OCI-LY7 (cell line): ENCODE results near the gene PRKRA. TPM values are rescaled to one million over a fixed set of nuclear protein-coding genes. Genes with fewer than 3 reads are reported as not detected.

Source experiments
- BruUV-seq: library from RNA; stranded (reverse); fragments of 400-500 nt; replicated peaks from 2 replicates; lab custom pipeline; 2021; lab: Mats Ljungman, UMichigan
- CTCF ChIA-PET: fragments of 300-600 bp; sonication (Branson Sonifier 250); formaldehyde crosslinking; loops from one replicate; lab custom pipeline; 2022; ENCODE audit warnings: antibody characterized with exemption; ENCODE audit not compliant: unreplicated experiment; lab: Charles Lee
- POLR2A ChIA-PET: fragments of 300-600 bp; sonication (Branson Sonifier 250); formaldehyde crosslinking; loops from one replicate; lab custom pipeline; 2022; ENCODE audit warnings: antibody characterized with exemption; lab: Charles Lee
- DNase-seq: peaks from one replicate; pipeline ENCODE4 v3.0.0-alpha.2; 2015; ENCODE audit warnings: low spot score
- H2AFZ ChIP-seq: fragments of 200-600 bp; sonication (generic), shearing (Covaris generic); 2 replicates; pipeline ENCODE4 v1.6.1; 2014; ENCODE audit warnings: mild to moderate bottlenecking, antibody characterized with exemption, low read length, moderate library complexity
- H3K27ac ChIP-seq: fragments of 200-600 bp; sonication (generic); 2 replicates; pipeline ENCODE4 v1.5.1; 2014; ENCODE audit warnings: mixed run types, low read depth, mild to moderate bottlenecking, moderate library complexity, low read length, inconsistent platforms; ENCODE audit not compliant: poor library complexity, severe bottlenecking
- H3K36me3 ChIP-seq: fragments of 200-600 bp; sonication (generic); 2 replicates; pipeline ENCODE4 v1.6.1; 2014; ENCODE audit warnings: mild to moderate bottlenecking, antibody characterized with exemption, low read length, moderate library complexity, mixed read lengths; ENCODE audit not compliant: insufficient read depth
- H3K4me1 ChIP-seq: fragments of 200-600 bp; sonication (generic); 2 replicates; pipeline ENCODE4 v1.5.1; 2014; ENCODE audit warnings: mild to moderate bottlenecking, low read length; ENCODE audit not compliant: insufficient read depth, poor library complexity, severe bottlenecking
- H3K4me2 ChIP-seq: fragments of 200-600 bp; sonication (generic); 2 replicates; pipeline ENCODE4 v1.6.1; 2014; ENCODE audit warnings: mild to moderate bottlenecking, low read length
- H3K4me3 ChIP-seq: fragments of 200-600 bp; sonication (generic); 2 replicates; pipeline ENCODE4 v1.5.1; 2014; ENCODE audit warnings: mild to moderate bottlenecking, low read depth, low read length; ENCODE audit not compliant: poor library complexity, severe bottlenecking
- H3K79me2 ChIP-seq: fragments of 200-600 bp; sonication (generic); 2 replicates; pipeline ENCODE4 v1.6.1; 2016; ENCODE audit warnings: low read depth, mild to moderate bottlenecking, low read length, moderate library complexity, mixed read lengths; ENCODE audit not compliant: insufficient read depth
- H3K9me2 ChIP-seq: fragments of 200-600 bp; sonication (generic); 2 replicates; pipeline ENCODE4 v1.6.1; 2016; ENCODE audit warnings: mild to moderate bottlenecking, low read length, mixed read lengths; ENCODE audit not compliant: insufficient read depth
- H3K9me3 ChIP-seq: fragments of 200-600 bp; sonication (generic); 2 replicates; pipeline ENCODE4 v1.6.1; 2014; ENCODE audit warnings: mild to moderate bottlenecking, mixed run types, low read length, mixed read lengths
- H4K20me1 ChIP-seq: fragments of 200-600 bp; sonication (generic); 2 replicates; pipeline ENCODE4 v1.6.1; 2014; ENCODE audit warnings: mild to moderate bottlenecking, antibody characterized with exemption, low read length, moderate library complexity, mixed read lengths; ENCODE audit not compliant: insufficient read depth
- CTCF ChIP-seq: fragments of 200-600 bp; sonication (generic); conservative IDR thresholded peaks from 2 replicates; pipeline ENCODE4 v1.5.1; 2014; ENCODE audit warnings: mild to moderate bottlenecking, antibody characterized with exemption, low read length, moderate library complexity, mixed read lengths
- EZH2phosphoT487 ChIP-seq: fragments of 200-600 bp; sonication (generic); IDR thresholded peaks from 2 replicates; pipeline ENCODE4 v1.6.1; 2018; ENCODE audit warnings: low read depth, borderline replicate concordance, mild to moderate bottlenecking, mixed run types, antibody characterized with exemption, low read length, moderate library complexity, mixed read lengths
- intact Hi-C: fragments of 100-400 bp; cut with micrococcal nuclease; formaldehyde crosslinking; loops from one replicate; pipeline ENCODE4 v1.10.0; 2022; ENCODE audit not compliant: unreplicated experiment
- total RNA-seq, 2 experiments: library from RNA; depleted of rRNA in 1 of 2; stranded (reverse); fragments of >200 nt in 1 of 2; shearing (Covaris generic) in 1 of 2; gene quantifications; 2 replicates each; pipeline ENCODE4 v1.2.3, GENCODE V29; 2014 to 2022

Gene PRKRA
- total RNA-seq, 2 experiments from 2014 or later = 76.4 to 79.5 TPM

GRCh38 chr2:178422097-178422496, 28.9 kb downstream of the PRKRA start:
- H3K27ac ChIP-seq = no peak overlapping the region
- no peaks in the 10 kb centered on the region for H3K79me2 ChIP-seq
- no peak overlapping the region for H3K4me3 ChIP-seq
- H3K9me2 ChIP-seq = no peaks in the 10 kb centered on the region
- ChIA-PET CTCF (no interaction called here), POLR2A (interaction anchor here (0.5 kb wide), 1 partner anchor 650 kb away, joined by 3 read pairs; no protein-coding TSS in a partner anchor)
- H2AFZ ChIP-seq = no peak overlapping the region
- H3K36me3 ChIP-seq = no peaks in the 10 kb centered on the region
- no TSS peak for BruUV-seq
- no peaks in the 10 kb centered on the region for H4K20me1 ChIP-seq
- intact Hi-C loops = no loop called here
- no peak overlapping the region for H3K4me2 ChIP-seq
- no peaks in the 10 kb centered on the region for H3K4me1 ChIP-seq
- no peaks in the 10 kb centered on the region for H3K9me3 ChIP-seq
- TF ChIP-seq EZH2phosphoT487 (no peak), CTCF (no peak)
- no peak for DNase-seq

- no peak overlapping the region for H3K4me2 ChIP-seq
- no TSS peak for BruUV-seq
- DNase-seq = no peak
- H3K79me2 ChIP-seq = no peaks in the 10 kb centered on the region
- CTCF ChIA-PET = no interaction called here
- no peaks in the 10 kb centered on the region for H3K36me3 ChIP-seq
- no peaks in the 10 kb centered on the region for H3K4me1 ChIP-seq
- H4K20me1 ChIP-seq = no peaks in the 10 kb centered on the region
- H3K4me3 ChIP-seq = no peak overlapping the region
- intact Hi-C loops = no loop called here
- H3K27ac ChIP-seq = no peak overlapping the region
- H2AFZ ChIP-seq = no peak overlapping the region
- TF ChIP-seq CTCF = no peak
- TF ChIP-seq EZH2phosphoT487 = no peak
- POLR2A ChIA-PET = no interaction called here
- H3K9me3 ChIP-seq = no peaks in the 10 kb centered on the region
- H3K9me2 ChIP-seq = no peaks in the 10 kb centered on the region
Observed at GRCh38 chr2:178420463-178420999, 30.4 kb downstream of the PRKRA start.

- ChIA-PET CTCF (no interaction called here), POLR2A (interaction anchor here (0.7 to 1.4 kb wide), 5 partner anchors 9 to 30 kb away, joined by 3 to 5 read pairs (median 4); no protein-coding TSS in a partner anchor)
- Histone ChIP-seq H3K4me1 (peaks cover 9% of the 10 kb centered on the region), H3K4me2 (no peak overlapping the region), H2AFZ (no peak overlapping the region), H3K27ac (no peak overlapping the region), H3K9me3 (no peaks in the 10 kb centered on the region), H4K20me1 (no peaks in the 10 kb centered on the region), H3K4me3 (no peak overlapping the region), H3K79me2 (no peaks in the 10 kb centered on the region), H3K9me2 (no peaks in the 10 kb centered on the region), H3K36me3 (no peaks in the 10 kb centered on the region)
- intact Hi-C loops = no loop called here
- no TSS peak for BruUV-seq
- peak; percentile 21 for DNase-seq
- TF ChIP-seq EZH2phosphoT487 (no peak), CTCF (peak; percentile 58)
Observed at GRCh38 chr2:178419123-178419522, 31.9 kb downstream of the PRKRA start.
